Breast epithelium (tissue), 4 donors: ENCODE data around the gene COG1. TPM values are rescaled to one million over a fixed set of nuclear protein-coding genes. Genes with fewer than 3 reads are reported as not detected.

Experiments
- DNase-seq, 2 donors: peaks; one replicate each; pipeline ENCODE4 v3.0.0-alpha.2; 2019; ENCODE audit warnings: low spot score in 2 of 2
- H3K27ac ChIP-seq, 2 donors: fragments of 200-600 bp; sonication (generic) in 1 of 2; one replicate each; pipeline ENCODE4 v1.5.1; 2016 to 2019; ENCODE audit warnings: mild to moderate bottlenecking in 1 of 2
- H3K27me3 ChIP-seq, 2 donors: fragments of 200-600 bp; sonication (generic) in 1 of 2; one replicate each; pipeline versions ENCODE4 v1.5.1 to v1.6.0; 2017 to 2019; ENCODE audit warnings: control low read depth in 1 of 2, mild to moderate bottlenecking in 1 of 2
- H3K36me3 ChIP-seq: fragments of 200-600 bp; one replicate; pipeline ENCODE4 v1.5.1; 2019
- H3K4me1 ChIP-seq, 2 donors: fragments of 200-600 bp; sonication (generic); one replicate each; pipeline ENCODE4 v1.5.1; 2016 to 2019; ENCODE audit warnings: control low read depth in 1 of 2
- H3K4me3 ChIP-seq, 3 donors: fragments of 200-600 bp; sonication (generic); 1 replicate in 2 of 3; 2 replicates in 1 of 3; pipeline ENCODE4 v1.5.1; 2016 to 2019; ENCODE audit warnings: mild to moderate bottlenecking in 3 of 3, moderate library complexity in 2 of 3
- H3K9me3 ChIP-seq, 2 donors: fragments of 200-600 bp; sonication (generic) in 1 of 2; one replicate each; pipeline ENCODE4 v1.5.1; 2016 to 2019; ENCODE audit warnings: control low read depth in 1 of 2
- POLR2A ChIP-seq: fragments of 450-650 bp; IDR thresholded peaks from one replicate; pipeline ENCODE4 v1.6.1; 2016; ENCODE audit warnings: antibody characterized with exemption, mild to moderate bottlenecking, moderate library complexity
- POLR2AphosphoS5 ChIP-seq, 3 donors: sonication (generic); formaldehyde crosslinking; IDR thresholded peaks; one replicate each; pipeline ENCODE4 v1.6.1; 2017; ENCODE audit warnings: antibody characterized with exemption in 3 of 3
- intact Hi-C: fragments of 100-400 bp; cut with DNase I; formaldehyde crosslinking; loops from one replicate; pipeline ENCODE4 v1.15.1; 2023; ENCODE audit warnings: low total_unique reads
- total RNA-seq, 3 donors: library from RNA; depleted of rRNA; stranded (reverse); fragments of >200 nt; gene quantifications; one replicate each; pipeline ENCODE4 v1.1.0, GENCODE V29; 2016
- TF ChIP-seq, protein P1 (sequence below), 3 donors: fragments of 450-650 bp; IDR thresholded peaks; one replicate each; pipeline ENCODE4 v1.5.1; 2016 to 2017; ENCODE audit warnings: antibody characterized with exemption in 3 of 3, mild to moderate bottlenecking in 3 of 3, moderate library complexity in 3 of 3

COG1 gene
- total RNA-seq, 3 donors from 2014 or later, result 22.9 to 40.3 (median 36.1) TPM

DNA sequence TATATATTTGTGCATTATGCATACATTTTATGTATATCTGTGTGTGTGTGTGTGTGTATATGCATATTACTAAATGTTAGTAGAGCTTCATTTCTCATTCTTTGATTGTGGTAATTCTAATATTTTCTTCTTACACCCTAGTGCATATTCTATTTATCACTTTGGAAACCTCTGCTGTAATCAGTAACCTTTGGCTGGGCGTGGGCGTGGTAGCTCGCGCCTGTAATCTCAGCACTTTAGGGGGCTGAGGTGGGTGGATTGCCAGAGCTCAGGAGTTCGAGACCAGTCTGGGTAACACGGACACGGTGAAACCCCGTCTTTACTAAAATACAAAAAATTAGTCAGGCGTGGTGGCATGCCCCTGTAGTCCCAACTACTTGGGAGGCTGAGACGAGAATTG, 41.9 kb downstream of the COG1 start:
- Histone ChIP-seq H3K4me3 (no peak overlapping the region), H3K36me3 (peaks cover 5% of the 10 kb centered on the region), H3K4me1 (peaks cover 0 to 6% of the 10 kb centered on the region in 2 donors), H3K27ac (no peak overlapping the region), H3K9me3 (no peaks in the 10 kb centered on the region), H3K27me3 (no peaks in the 10 kb centered on the region)
- no peak for DNase-seq
- intact Hi-C loops, result loop anchor here (10.0 kb wide), 1 partner anchor 330 kb away; no protein-coding TSS in a partner anchor
- TF ChIP-seq POLR2A, result no peak
- TF ChIP-seq POLR2AphosphoS5 (IDR thresholded peaks at IDR 0.05), result no peak
- TF ChIP-seq, protein P1, sequence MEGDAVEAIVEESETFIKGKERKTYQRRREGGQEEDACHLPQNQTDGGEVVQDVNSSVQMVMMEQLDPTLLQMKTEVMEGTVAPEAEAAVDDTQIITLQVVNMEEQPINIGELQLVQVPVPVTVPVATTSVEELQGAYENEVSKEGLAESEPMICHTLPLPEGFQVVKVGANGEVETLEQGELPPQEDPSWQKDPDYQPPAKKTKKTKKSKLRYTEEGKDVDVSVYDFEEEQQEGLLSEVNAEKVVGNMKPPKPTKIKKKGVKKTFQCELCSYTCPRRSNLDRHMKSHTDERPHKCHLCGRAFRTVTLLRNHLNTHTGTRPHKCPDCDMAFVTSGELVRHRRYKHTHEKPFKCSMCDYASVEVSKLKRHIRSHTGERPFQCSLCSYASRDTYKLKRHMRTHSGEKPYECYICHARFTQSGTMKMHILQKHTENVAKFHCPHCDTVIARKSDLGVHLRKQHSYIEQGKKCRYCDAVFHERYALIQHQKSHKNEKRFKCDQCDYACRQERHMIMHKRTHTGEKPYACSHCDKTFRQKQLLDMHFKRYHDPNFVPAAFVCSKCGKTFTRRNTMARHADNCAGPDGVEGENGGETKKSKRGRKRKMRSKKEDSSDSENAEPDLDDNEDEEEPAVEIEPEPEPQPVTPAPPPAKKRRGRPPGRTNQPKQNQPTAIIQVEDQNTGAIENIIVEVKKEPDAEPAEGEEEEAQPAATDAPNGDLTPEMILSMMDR (IDR thresholded peaks at IDR 0.05), result no peak

GRCh38 chr17:73237714-73238113, 44.9 kb downstream of the COG1 start:
- DNase-seq, result no peak
- Histone ChIP-seq H3K4me3 (no peak overlapping the region), H3K27me3 (no peaks in the 10 kb centered on the region), H3K36me3 (peaks cover 5% of the 10 kb centered on the region), H3K27ac (no peak overlapping the region), H3K4me1 (peaks cover 0 to 6% of the 10 kb centered on the region in 2 donors), H3K9me3 (no peaks in the 10 kb centered on the region)
- TF ChIP-seq POLR2AphosphoS5 (IDR thresholded peaks at IDR 0.05) (no peak), POLR2A (no peak)
- intact Hi-C loops, result loop anchor here (10.0 kb wide), 1 partner anchor 327 kb away; no protein-coding TSS in a partner anchor

DNA sequence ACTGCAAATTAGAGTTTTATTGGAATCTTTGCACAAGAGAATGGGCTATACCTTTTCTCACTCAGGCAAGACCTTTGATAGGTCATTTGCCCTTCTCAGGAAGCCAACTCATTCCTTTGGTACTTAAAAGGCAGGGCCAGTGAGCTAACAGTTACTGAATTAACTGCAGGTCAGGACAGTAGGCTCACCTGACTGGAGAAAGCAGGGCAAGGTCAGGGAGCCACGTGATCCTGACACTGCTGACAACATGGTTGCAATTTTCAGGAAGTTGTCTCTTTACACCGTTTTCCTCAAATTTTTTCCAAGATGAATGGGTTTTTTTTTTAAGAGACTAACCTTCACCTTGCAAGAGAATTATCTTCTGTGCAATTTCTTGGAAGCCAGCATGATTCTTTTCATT, 47.7 kb downstream of the COG1 start:
- Histone ChIP-seq H3K27me3 (no peaks in the 10 kb centered on the region), H3K9me3 (no peaks in the 10 kb centered on the region), H3K4me1 (peaks cover 0 to 6% of the 10 kb centered on the region in 2 donors), H3K27ac (no peak overlapping the region), H3K36me3 (peaks cover 5% of the 10 kb centered on the region), H3K4me3 (no peak overlapping the region)
- TF ChIP-seq, protein P1 (IDR thresholded peaks at IDR 0.05), result no peak
- TF ChIP-seq POLR2AphosphoS5 (IDR thresholded peaks at IDR 0.05), result no peak
- intact Hi-C loops, result no loop called here
- no peak for DNase-seq

DNA sequence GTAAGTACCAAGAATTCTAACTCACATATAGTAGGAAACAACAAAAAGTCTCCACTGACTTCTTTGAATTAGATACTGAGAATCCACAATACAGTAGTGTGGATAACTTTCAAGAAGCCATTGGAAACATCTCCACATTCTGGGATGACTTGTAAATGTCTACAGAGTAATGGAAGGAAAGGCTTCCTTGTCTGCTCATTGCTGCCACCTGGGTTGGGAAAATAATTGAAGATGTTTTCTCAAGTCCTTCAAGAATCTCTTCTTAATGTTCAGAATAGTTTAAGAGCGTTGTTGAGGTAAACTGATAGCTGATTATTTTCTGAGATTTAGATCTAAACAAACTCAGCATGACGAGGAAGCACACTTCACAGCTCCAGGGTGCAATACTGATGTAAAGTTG, 54.9 kb downstream of the COG1 start:
- Histone ChIP-seq H3K27ac (no peak overlapping the region), H3K27me3 (no peaks in the 10 kb centered on the region), H3K36me3 (no peaks in the 10 kb centered on the region), H3K9me3 (no peaks in the 10 kb centered on the region), H3K4me3 (no peak overlapping the region), H3K4me1 (no peaks in the 10 kb centered on the region)
- TF ChIP-seq POLR2A (no peak), POLR2AphosphoS5 (IDR thresholded peaks at IDR 0.05) (no peak)
- TF ChIP-seq, protein P1 (IDR thresholded peaks at IDR 0.05), result peak in 1 of 3 donors; percentile 24
- DNase-seq, result no peak
- intact Hi-C loops, result no loop called here

DNA sequence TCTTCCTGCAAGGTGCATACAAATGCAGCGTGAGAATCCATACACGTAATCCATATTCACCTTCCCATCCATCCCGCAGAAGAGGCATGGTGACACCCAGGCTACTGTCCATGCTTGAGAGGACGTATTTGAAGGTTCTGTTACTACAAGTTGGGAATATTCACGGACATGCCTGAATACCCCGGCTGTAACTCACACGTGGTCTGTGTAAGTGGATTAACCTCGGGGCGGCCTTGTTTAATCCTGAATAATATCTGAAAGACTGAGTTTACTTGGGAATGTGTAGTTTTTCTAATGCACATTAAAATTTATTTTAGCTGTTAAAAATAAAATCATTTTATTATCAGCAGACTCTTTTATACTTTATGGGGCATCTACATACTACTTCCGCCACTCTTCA, 55.7 kb downstream of the COG1 start:
- no peaks in the 10 kb centered on the region for H3K27me3 ChIP-seq
- DNase-seq, result no peak
- H3K9me3 ChIP-seq, result no peaks in the 10 kb centered on the region
- intact Hi-C loops, result no loop called here
- TF ChIP-seq POLR2A, result no peak
- TF ChIP-seq, protein P1 (IDR thresholded peaks at IDR 0.05), result no peak
- H3K27ac ChIP-seq, result no peak overlapping the region
- no peak overlapping the region for H3K4me3 ChIP-seq
- H3K36me3 ChIP-seq, result no peaks in the 10 kb centered on the region
- H3K4me1 ChIP-seq, result no peaks in the 10 kb centered on the region

DNA sequence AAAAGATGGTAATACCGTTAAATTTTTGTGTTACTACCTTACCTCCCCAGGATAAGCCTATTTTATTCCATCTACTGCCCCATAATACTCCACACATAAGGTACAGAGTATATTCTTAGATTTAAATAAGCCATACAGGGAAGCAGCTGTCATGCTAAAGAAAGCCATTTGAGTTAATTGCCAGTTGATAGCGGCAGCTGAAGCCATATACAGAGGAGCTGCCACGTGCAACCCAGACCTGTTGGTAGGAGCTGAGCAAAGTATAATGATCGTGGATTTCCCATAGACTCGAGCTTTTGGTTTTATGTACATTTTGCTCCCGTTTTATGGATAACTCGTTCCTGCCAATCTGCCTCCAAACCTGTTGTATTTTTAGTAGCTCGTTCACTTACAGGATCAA, 56.8 kb downstream of the COG1 start:
- Histone ChIP-seq H3K36me3 (no peaks in the 10 kb centered on the region), H3K4me3 (no peak overlapping the region), H3K4me1 (no peaks in the 10 kb centered on the region), H3K27ac (no peak overlapping the region), H3K27me3 (no peaks in the 10 kb centered on the region), H3K9me3 (no peaks in the 10 kb centered on the region)
- intact Hi-C loops, result no loop called here
- no peak for TF ChIP-seq POLR2A
- TF ChIP-seq POLR2AphosphoS5 (IDR thresholded peaks at IDR 0.05), result no peak
- TF ChIP-seq, protein P1 (IDR thresholded peaks at IDR 0.05), result no peak
- DNase-seq, result no peak
